Activated CD4-positive, CD25-positive, alpha-beta regulatory T cell treated with anti-CD3 and anti-CD28 coated beads, Interleukin-2, amount 50 U/mL, for 72 hours (primary cell): ENCODE data around the gene TLE4.
"Not testable (repeated sequence)": the region's sequence is repeated elsewhere in the genome, so short reads cannot be mapped to it uniquely, and the experiment has no call there.

ENCODE experiments used
- DNase-seq: peaks from one replicate; pipeline ENCODE4 v3.0.0; 2021

TLE4 gene

DNA sequence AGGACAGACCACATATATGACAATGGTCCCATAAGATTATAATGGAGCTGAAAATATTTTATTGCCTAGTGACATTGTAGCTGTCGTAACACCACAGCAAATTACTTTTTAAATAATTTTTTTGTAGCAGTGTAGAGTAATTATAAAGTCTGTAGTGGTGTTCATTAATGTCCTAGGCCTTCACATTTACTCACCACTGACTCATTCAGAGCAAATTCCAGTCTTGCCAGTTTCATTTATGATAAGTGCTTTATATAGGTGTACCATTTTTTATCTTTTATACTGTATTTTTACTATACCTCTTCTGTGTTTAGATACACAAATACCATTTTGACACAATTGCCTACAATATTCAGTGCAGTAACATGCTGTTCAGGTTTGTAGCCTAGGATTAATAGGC lies 67.6 kb downstream of the TLE4 start:
- DNase-seq = no peak

- DNase-seq = not testable (repeated sequence)
These were observed 68.3 kb downstream of the TLE4 start for GRCh38 chr9:79640067-79640466.

DNA sequence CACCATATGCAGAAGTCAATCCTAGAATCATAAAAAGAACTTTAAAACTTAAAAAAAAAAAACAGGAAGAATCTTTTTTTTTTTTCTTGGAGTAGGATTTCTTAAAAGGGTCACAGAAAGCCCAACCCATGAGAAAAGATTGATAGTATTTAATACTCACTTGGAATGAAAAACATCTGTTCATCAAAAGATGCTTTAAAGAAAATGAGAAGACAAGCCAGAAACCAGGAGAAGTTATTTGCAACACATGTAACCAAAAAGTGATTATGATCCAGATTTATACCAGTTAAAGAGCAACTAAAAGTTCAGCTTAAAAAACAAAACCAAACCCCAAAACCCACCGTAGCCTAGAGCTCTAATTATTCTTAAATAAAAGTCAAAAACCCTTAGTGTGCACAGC lies 69.3 kb downstream of the TLE4 start:
- DNase-seq = no peak

DNA sequence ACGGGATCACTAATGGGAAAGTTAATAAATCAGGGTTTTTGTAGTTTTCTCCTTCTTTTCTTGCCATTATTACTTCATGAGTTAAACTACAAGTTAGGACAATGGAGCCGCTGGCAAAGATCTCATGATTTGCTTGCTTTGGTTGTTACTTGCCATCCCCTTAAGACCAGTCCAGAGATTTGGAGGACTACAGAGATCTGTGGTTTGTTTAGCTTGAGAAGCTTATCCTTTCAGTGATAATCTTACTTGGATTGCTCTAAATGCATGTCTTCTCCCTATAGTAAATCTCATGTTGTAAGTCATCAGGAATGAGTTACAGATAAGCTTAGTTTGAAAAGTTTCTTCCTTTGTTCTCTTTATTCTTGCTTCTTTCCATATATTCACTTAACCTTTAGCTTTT lies 70.9 kb downstream of the TLE4 start:
- no peak for DNase-seq

DNA sequence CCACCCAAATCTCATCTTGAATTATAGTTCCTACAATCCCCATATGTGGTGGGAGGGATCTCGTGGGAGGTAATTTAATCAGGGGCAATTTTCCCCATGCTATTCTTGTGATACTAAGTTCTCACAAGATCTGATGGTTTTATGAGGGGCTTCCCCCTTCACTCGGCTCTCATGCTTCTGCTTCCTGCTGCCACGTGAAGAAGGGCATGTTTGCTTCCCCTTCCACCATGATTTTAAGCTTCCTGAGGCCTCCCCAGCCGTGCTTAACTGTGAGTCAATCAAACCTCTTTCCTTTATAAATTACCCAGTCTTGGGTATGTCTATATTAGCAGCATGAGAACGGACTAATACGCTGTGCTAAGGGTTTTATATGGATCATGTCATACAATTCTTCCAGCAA lies 72.3 kb downstream of the TLE4 start:
- DNase-seq = no peak

DNA sequence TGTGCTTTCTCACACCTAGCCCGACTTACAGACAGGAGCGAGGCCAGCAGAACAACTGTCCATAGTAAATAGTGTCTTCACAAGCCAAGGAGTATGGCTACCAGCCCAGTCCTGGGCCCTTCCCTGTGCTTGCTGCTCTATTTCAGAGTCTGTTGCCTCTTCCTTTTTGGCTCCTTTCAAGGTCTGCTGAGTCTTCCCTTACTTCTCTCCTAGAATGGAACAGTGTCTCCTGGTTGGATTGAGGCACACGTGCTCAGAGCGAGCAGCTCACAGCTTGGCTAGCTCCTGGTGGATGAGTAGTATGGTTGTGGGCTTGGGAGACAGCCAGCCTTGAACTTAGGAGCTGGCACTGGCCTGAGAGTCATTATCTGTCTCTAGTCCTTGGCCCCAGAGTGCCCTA lies 72.8 kb downstream of the TLE4 start:
- DNase-seq = no peak

DNA sequence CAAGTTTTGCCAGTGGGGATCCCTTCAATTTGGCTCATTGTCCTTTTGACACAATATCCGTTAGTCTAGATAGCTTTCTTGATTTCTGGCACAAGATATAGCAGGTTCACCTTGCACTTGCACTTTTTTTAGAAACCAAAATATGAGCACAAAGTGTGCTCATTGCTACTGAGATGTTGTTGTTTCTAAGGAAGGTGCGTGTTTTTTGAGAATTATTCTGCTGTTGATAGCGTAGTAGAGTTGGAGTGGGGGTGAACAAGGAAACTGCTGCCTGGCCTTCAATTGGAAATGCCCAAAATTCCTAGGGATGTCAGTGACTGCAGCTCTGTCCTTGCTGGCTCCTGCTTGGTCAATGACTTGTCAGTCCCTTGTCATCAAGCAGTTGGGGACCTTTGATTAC lies 73.3 kb downstream of the TLE4 start:
- DNase-seq = no peak

GRCh38 chr9:79646096-79646495 lies 74.3 kb downstream of the TLE4 start:
- DNase-seq = no peak

DNA sequence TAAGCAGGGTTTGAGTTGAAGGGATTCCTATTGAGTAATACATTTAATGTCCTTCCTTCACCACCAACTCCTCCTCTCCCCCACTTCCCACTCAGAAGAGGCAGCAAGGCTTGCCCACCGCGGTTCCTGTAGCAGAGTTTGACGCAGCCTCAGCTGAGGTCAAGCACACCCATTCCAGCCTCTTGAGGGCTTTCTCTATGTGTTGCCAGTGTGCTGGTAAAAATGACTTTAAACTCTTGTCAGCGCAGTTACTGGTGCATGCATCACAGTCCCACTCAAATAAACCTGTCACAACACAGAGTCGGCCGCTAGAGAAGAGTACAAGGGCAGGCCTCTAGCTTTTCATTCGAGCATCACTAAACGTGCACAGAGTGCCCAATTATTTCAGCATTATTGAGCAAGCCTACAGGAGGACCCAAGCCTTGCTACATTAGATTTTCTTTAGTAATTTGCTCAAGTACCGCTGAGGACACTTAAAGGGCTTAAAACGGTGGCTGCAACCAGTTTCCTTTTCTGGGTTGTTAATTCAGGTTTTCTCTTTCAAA lies 79.6 kb downstream of the TLE4 start:
- no peak for DNase-seq

DNA sequence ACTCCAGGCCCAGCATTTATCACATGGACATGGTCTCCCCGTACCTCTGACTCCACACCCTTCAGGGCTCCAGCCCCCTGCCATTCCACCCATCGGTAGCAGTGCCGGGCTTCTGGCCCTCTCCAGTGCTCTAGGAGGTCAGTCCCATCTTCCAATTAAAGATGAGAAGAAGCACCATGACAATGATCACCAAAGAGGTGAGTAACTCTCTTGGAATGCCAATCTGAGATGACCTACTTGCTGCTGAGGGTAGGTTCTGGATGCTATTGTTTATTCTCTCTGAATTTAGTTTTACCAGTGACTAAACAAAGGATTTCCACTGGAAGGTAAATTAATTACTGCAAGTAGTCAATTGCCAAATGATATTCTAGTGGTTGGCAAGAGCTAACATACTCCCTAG lies 80.8 kb downstream of the TLE4 start:
- no peak for DNase-seq

DNA sequence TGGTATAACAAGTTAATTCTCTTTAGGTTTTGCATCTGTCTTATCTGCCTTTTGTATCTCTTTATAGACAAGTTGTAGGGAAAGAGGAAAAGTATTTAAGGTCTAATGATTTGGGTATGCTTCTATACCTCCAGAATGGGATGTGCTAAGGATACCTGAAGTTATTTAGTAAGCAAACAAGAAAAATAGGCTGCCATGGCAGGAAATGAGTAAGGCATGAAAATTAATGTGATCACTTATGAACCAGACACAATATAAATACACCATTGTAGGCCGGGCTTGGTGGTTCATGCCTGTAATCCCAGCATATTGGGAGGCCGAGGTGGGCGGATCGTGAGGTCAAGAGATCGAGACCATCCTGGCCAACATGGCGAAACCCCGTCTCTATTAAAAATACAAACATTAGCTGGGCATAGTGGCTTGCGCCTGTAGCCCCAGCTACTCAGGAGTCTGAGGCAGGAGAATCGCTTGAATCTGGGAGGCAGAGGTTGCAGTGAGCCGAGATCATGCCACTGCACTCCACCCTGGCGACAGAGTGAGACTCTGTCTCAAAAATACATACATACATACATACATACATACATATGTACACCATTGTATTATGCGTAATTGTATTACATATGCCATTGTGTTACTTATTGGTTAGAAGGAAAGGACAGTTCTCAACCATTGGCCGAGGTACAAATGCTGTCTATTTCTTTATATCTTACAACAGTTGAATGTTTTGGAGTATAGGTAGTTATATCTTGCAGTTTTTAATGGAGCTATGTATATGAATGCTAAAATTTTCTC lies 83.0 kb downstream of the TLE4 start:
- DNase-seq = not testable (repeated sequence)

DNA sequence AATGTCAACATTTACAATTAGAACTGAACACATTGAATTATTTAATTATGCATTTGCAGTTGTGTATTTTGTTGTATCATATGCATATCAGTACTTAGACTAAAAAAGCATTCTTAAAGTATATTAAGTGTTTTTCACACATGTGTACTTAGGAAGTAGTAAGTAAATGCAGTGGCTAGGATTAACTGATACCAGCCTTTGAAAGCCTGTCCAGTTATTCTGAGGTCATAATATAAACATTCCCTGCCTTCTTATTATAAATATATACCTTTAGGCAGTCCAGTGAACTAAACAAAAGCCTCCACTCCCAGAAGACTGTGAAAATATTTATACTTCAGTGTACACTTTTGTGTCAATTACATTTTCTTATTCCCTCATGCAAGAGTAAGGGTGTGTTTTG lies 83.8 kb downstream of the TLE4 start:
- DNase-seq = no peak

- DNase-seq = no peak
These were observed 84.4 kb downstream of the TLE4 start for GRCh38 chr9:79656169-79656568.

DNA sequence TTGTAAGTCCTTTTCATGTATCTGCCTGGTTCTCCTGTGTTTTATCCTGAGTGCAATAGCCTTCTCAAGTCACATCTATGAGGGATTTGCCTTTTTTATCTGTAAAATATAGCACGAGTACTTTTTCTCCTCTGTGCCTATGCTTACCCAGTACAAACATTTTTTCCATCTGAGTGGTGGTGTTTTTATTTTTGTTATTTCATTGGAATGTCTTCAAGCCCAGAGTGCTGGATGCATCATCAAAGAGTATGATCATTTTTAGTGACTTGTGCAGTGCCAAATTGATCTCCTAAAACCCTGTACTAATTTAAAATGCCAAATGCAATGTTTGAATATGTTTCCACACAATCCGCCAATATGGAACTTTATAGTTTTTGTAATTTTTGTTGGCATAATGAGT lies 86.1 kb downstream of the TLE4 start:
- DNase-seq = no peak

GRCh38 chr9:79658926-79659325 lies 87.2 kb downstream of the TLE4 start:
- DNase-seq = no peak

DNA sequence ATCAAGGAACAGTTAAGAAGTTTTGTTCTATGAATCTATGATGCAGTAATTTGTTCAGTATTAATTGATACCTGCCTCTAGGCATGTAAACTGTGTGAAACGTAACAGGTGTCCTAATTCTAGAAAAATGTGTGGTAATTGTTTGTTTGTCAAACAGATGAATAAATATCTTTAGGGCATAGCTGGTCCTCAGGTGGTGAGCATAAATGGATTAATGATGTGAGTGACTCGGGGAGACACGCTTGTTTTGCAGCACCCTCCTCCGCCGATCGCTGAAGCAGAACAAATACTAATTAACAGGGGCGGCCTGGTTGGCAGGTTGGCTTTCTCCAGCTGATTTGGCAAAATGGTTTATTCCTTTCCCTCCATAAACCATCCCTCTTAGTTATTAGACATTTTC lies 88.8 kb downstream of the TLE4 start:
- DNase-seq = no peak

GRCh38 chr9:79661279-79661678 lies 89.5 kb downstream of the TLE4 start:
- no peak for DNase-seq

GRCh38 chr9:79661886-79662536 lies 90.2 kb downstream of the TLE4 start:
- no peak for DNase-seq

DNA sequence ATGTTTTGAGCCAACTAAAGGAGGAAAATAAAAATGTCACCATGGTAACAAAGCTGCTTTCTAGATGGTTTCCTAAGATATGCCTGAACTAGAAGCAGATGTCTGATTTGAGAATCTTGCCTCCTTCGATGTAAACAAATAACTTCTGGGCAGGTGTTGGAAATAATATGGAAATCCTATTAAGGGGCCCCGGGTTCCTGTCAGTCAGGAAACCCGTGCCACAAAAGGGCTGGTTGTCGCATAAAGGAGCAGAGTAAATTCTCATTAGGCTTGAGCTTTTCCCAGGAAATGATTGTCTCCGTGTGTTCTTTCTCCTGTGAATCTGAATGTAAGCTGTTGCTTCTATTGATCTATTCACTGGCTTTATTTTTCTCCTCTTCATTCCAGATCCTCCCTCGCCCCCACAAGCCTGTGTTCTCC lies 90.8 kb downstream of the TLE4 start:
- DNase-seq = no peak

- no peak for DNase-seq
These were observed 91.5 kb downstream of the TLE4 start for GRCh38 chr9:79663300-79663699.

GRCh38 chr9:79663878-79664277 lies 92.1 kb downstream of the TLE4 start:
- no peak for DNase-seq

DNA sequence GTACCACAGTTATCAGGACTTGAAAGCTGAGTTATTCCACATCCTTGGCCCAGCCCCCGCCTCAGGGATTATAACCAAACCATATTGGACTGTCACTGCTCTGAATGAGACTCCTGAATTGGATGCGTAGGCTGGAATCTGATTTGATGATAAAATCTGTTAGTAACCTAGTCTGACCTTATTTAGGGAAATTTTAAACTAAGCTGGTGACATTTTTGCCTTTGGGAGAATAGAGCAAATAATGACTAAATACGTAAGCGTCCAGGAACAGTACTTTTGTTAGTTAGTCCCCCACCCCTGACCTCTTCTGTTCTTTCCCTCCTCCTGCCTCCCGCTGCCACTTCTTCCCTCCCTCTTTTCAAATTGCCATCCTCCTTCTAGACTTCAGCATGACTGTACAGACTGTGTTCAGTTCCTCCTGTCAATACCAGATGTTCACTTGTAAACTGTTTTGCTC lies 92.6 kb downstream of the TLE4 start:
- no peak for DNase-seq

GRCh38 chr9:79665369-79665768 lies 93.6 kb downstream of the TLE4 start:
- DNase-seq = no peak

DNA sequence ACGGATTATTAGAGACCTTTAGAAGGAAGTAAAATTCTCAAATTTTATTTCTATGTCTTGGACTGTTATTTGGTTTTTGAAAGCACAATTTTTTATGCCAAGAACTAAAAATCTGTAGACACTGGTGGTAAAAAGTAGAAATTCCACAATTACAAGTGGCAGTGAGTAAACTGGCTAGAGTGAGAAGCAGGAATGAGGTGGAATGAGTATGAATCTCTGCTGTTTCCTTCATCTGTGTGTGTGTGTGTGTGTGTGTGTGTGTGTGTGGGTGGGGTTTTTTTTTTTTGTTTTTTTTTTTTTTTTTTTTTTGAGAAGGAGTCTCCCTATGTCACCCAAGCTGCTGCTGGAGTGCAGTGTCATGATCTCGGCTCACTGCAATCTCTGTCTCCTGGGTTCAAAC lies 94.2 kb downstream of the TLE4 start:
- no peak for DNase-seq
